HEK293 (cell line): ENCODE results near the gene PHF3.

Experiments used
- CTCF ChIA-PET: fragments of 350-600 bp; formaldehyde crosslinking; extraction: SDS; loops from one replicate; lab custom pipeline; 2021; ENCODE audit warnings: antibody characterized with exemption; lab: Yijun Ruan, JAX
- POLR2A ChIA-PET: fragments of 300-600 bp; formaldehyde crosslinking; extraction: SDS; loops from one replicate; lab custom pipeline; 2020; ENCODE audit warnings: antibody characterized with exemption, inconsistent platforms; lab: Yijun Ruan, JAX
- H3K27ac ChIP-seq: fragments of 200-500 bp; sonication (Bioruptor generic); 2 replicates; pipeline ENCODE4 v1.5.1; 2014; ENCODE audit warnings: low read depth, low read length, control low read depth, inconsistent platforms; ENCODE audit errors: extremely low read depth
- H3K36me3 ChIP-seq, 2 experiments: fragments of 200-500 bp in 1 of 2; sonication (Bioruptor generic) in 1 of 2; 1 replicate in 1 of 2; 2 replicates in 1 of 2; pipeline ENCODE4 v1.5.1; 2014 to 2017; ENCODE audit warnings: inconsistent platforms in 2 of 2, low read length in 2 of 2; ENCODE audit not compliant: control insufficient read depth in 2 of 2, insufficient read depth in 1 of 2
- H3K4me1 ChIP-seq: fragments of 200-500 bp; sonication (Bioruptor generic); 2 replicates; pipeline ENCODE4 v1.5.1; 2014; ENCODE audit warnings: mild to moderate bottlenecking, low read length, inconsistent platforms; ENCODE audit not compliant: control insufficient read depth, insufficient read depth
- H3K4me3 ChIP-seq: 2 replicates; pipeline ENCODE4 v1.5.1; 2011; ENCODE audit warnings: low read depth, mild to moderate bottlenecking, control low read depth, low read length, moderate library complexity
- H3K9me3 ChIP-seq: fragments of 200-500 bp; sonication (Bioruptor generic); 2 replicates; pipeline ENCODE4 v1.5.1; 2014; ENCODE audit warnings: low read depth, low read length, inconsistent platforms; ENCODE audit not compliant: control insufficient read depth, insufficient read depth
- BCL6B ChIP-seq: fragments of 450-650 bp; formaldehyde crosslinking; IDR thresholded peaks from 2 replicates; pipeline ENCODE4 v1.5.1; 2017; ENCODE audit warnings: missing biosample characterization, missing genetic modification characterization
- HOXD13 ChIP-seq: sonication (generic); formaldehyde crosslinking; IDR thresholded peaks from 2 replicates; pipeline ENCODE4 v1.8.0; 2022; ENCODE audit warnings: missing genetic modification reagents, borderline replicate concordance
- IKZF3 ChIP-seq: fragments of 450-650 bp; IDR thresholded peaks from 2 replicates; pipeline ENCODE4 v1.5.0; 2018; ENCODE audit warnings: missing biosample characterization, mild to moderate bottlenecking, missing genetic modification characterization, moderate library complexity
- KLF16 ChIP-seq: fragments of 450-650 bp; formaldehyde crosslinking; IDR thresholded peaks from 2 replicates; pipeline ENCODE4 v1.5.1; 2017; ENCODE audit warnings: missing biosample characterization, missing genetic modification characterization
- MEIS1 ChIP-seq: sonication (generic); formaldehyde crosslinking; IDR thresholded peaks from 2 replicates; pipeline ENCODE4 v1.8.1; 2022; ENCODE audit warnings: missing genetic modification reagents, mild to moderate bottlenecking, borderline replicate concordance
- MZF1 ChIP-seq: fragments of 450-650 bp; formaldehyde crosslinking; IDR thresholded peaks from 2 replicates; pipeline ENCODE4 v1.5.1; 2017; ENCODE audit warnings: missing biosample characterization, missing genetic modification characterization, borderline replicate concordance
- PRDM1 ChIP-seq: fragments of 450-650 bp; formaldehyde crosslinking; IDR thresholded peaks from 2 replicates; pipeline ENCODE4; 2016; ENCODE audit warnings: missing biosample characterization, missing genetic modification characterization
- PRDM10 ChIP-seq: fragments of 450-650 bp; formaldehyde crosslinking; IDR thresholded peaks from 2 replicates; pipeline ENCODE4 v1.5.1; 2016; ENCODE audit warnings: missing biosample characterization, missing genetic modification characterization
- REPIN1 ChIP-seq: fragments of 450-650 bp; formaldehyde crosslinking; IDR thresholded peaks from 2 replicates; pipeline ENCODE4 v1.5.1; 2017; ENCODE audit warnings: missing biosample characterization, missing genetic modification characterization, low read depth
- WT1 ChIP-seq: fragments of 450-650 bp; formaldehyde crosslinking; IDR thresholded peaks from 2 replicates; pipeline ENCODE4 v1.5.1; 2016; ENCODE audit warnings: missing biosample characterization, missing genetic modification characterization
- ZBTB17 ChIP-seq: fragments of 450-650 bp; formaldehyde crosslinking; IDR thresholded peaks from 2 replicates; pipeline ENCODE4 v1.5.1; 2016; ENCODE audit warnings: missing biosample characterization, missing genetic modification characterization
- ZNF10 ChIP-seq: fragments of 450-650 bp; formaldehyde crosslinking; IDR thresholded peaks from 2 replicates; pipeline ENCODE4 v1.5.1; 2017; ENCODE audit warnings: missing biosample characterization, missing genetic modification characterization
- ZNF114 ChIP-seq: fragments of 450-650 bp; formaldehyde crosslinking; IDR thresholded peaks from 2 replicates; pipeline ENCODE4 v1.5.0; 2017; ENCODE audit warnings: missing biosample characterization, missing genetic modification characterization
- ZNF148 ChIP-seq: fragments of 450-650 bp; formaldehyde crosslinking; IDR thresholded peaks from 2 replicates; pipeline ENCODE4 v1.5.0; 2017; ENCODE audit warnings: missing biosample characterization, missing genetic modification characterization, borderline replicate concordance
- ZNF175 ChIP-seq: fragments of 450-650 bp; formaldehyde crosslinking; IDR thresholded peaks from 2 replicates; pipeline ENCODE4 v1.5.1; 2016; ENCODE audit warnings: missing biosample characterization, missing genetic modification characterization
- ZNF239 ChIP-seq: fragments of 450-650 bp; formaldehyde crosslinking; IDR thresholded peaks from 2 replicates; pipeline ENCODE4 v1.5.1; 2016; ENCODE audit warnings: missing biosample characterization, missing genetic modification characterization
- ZNF292 ChIP-seq: fragments of 450-650 bp; formaldehyde crosslinking; IDR thresholded peaks from 2 replicates; pipeline ENCODE4 v1.5.1; 2016; ENCODE audit warnings: low read depth, missing biosample characterization, missing genetic modification characterization, borderline replicate concordance
- ZNF350 ChIP-seq: fragments of 450-650 bp; formaldehyde crosslinking; IDR thresholded peaks from 2 replicates; pipeline ENCODE4 v1.5.0; 2017; ENCODE audit warnings: missing biosample characterization, mild to moderate bottlenecking, missing genetic modification characterization
- ZNF394 ChIP-seq: fragments of 450-650 bp; formaldehyde crosslinking; IDR thresholded peaks from 2 replicates; pipeline ENCODE4 v1.5.1; 2016; ENCODE audit warnings: missing biosample characterization, missing genetic modification characterization, mild to moderate bottlenecking, moderate library complexity, borderline replicate concordance
- ZNF416 ChIP-seq: fragments of 450-650 bp; formaldehyde crosslinking; IDR thresholded peaks from 2 replicates; pipeline ENCODE4 v1.5.1; 2016; ENCODE audit warnings: missing biosample characterization, missing genetic modification characterization
- ZNF423 ChIP-seq: fragments of 450-650 bp; formaldehyde crosslinking; IDR thresholded peaks from 2 replicates; pipeline ENCODE4 v1.5.1; 2016; ENCODE audit warnings: missing biosample characterization, missing genetic modification characterization
- ZNF48 ChIP-seq: fragments of 450-650 bp; formaldehyde crosslinking; IDR thresholded peaks from 2 replicates; pipeline ENCODE4 v1.5.1; 2016; ENCODE audit warnings: missing biosample characterization, missing genetic modification characterization
- ZNF571 ChIP-seq: fragments of 450-650 bp; formaldehyde crosslinking; IDR thresholded peaks from 2 replicates; pipeline ENCODE4 v1.5.0; 2017; ENCODE audit warnings: missing biosample characterization, missing genetic modification characterization
- ZNF596 ChIP-seq: fragments of 450-650 bp; IDR thresholded peaks from 2 replicates; pipeline ENCODE4 v1.5.0; 2018; ENCODE audit warnings: missing biosample characterization, mild to moderate bottlenecking, missing genetic modification characterization, moderate library complexity
- ZNF621 ChIP-seq: fragments of 450-650 bp; formaldehyde crosslinking; IDR thresholded peaks from 2 replicates; pipeline ENCODE4 v1.5.1; 2017; ENCODE audit warnings: missing biosample characterization, missing genetic modification characterization
- ZNF623 ChIP-seq: fragments of 450-650 bp; formaldehyde crosslinking; IDR thresholded peaks from 2 replicates; pipeline ENCODE4 v1.5.1; 2016; ENCODE audit warnings: missing biosample characterization, missing genetic modification characterization
- ZNF664 ChIP-seq: fragments of 450-650 bp; formaldehyde crosslinking; IDR thresholded peaks from 2 replicates; pipeline ENCODE4 v1.5.1; 2016; ENCODE audit warnings: missing biosample characterization, missing genetic modification characterization
- ZNF701 ChIP-seq: fragments of 450-650 bp; formaldehyde crosslinking; IDR thresholded peaks from 2 replicates; pipeline ENCODE4 v1.5.1; 2016; ENCODE audit warnings: missing biosample characterization, missing genetic modification characterization
- ZNF704 ChIP-seq: fragments of 450-650 bp; formaldehyde crosslinking; IDR thresholded peaks from 2 replicates; pipeline ENCODE4 v1.5.1; 2016; ENCODE audit warnings: missing biosample characterization, missing genetic modification characterization
- ZNF785 ChIP-seq: fragments of 450-650 bp; formaldehyde crosslinking; IDR thresholded peaks from 2 replicates; pipeline ENCODE4 v1.5.1; 2016; ENCODE audit warnings: missing biosample characterization, missing genetic modification characterization
- ZNF837 ChIP-seq: fragments of 450-650 bp; formaldehyde crosslinking; IDR thresholded peaks from 2 replicates; pipeline ENCODE4 v1.5.1; 2016; ENCODE audit warnings: missing biosample characterization, missing genetic modification characterization

PHF3 gene

GRCh38 chr6:63745784-63746183 is 110.2 kb downstream of the PHF3 start:
- Histone ChIP-seq H3K4me1 (no peaks in the 10 kb centered on the region), H3K4me3 (no peak overlapping the region), H3K36me3 (no peaks in the 10 kb centered on the region), H3K9me3 (no peaks in the 10 kb centered on the region), H3K27ac (no peak overlapping the region)
- POLR2A ChIA-PET: no interaction called here
- CTCF ChIA-PET: no interaction called here
- no peak for TF ChIP-seq MEIS1 (CRISPR knock-in tag)
- TF ChIP-seq ZNF148 (tag by site-specific recombination): no peak
- TF ChIP-seq ZNF596: no peak
- TF ChIP-seq ZBTB17 (tag by site-specific recombination): no peak
- no peak for TF ChIP-seq ZNF664 (tag by site-specific recombination)
- TF ChIP-seq PRDM1 (tag by site-specific recombination): no peak
- no peak for TF ChIP-seq ZNF114
- TF ChIP-seq ZNF701 (tag by site-specific recombination): no peak
- TF ChIP-seq MZF1: no peak
- no peak for TF ChIP-seq ZNF416 (tag by site-specific recombination)
- TF ChIP-seq ZNF175 (tag by site-specific recombination): no peak
- TF ChIP-seq ZNF394 (tag by site-specific recombination): no peak
- TF ChIP-seq ZNF239 (tag by site-specific recombination): no peak
- TF ChIP-seq PRDM10 (tag by site-specific recombination): no peak
- no peak for TF ChIP-seq ZNF48 (tag by site-specific recombination)
- no peak for TF ChIP-seq ZNF623 (tag by site-specific recombination)
- no peak for TF ChIP-seq WT1
- TF ChIP-seq BCL6B (tag by site-specific recombination): no peak

- ChIA-PET POLR2A (no interaction called here), CTCF (interaction anchor here (1.0 kb wide), 1 partner anchor 397 kb away, joined by 4 read pairs; no protein-coding TSS in a partner anchor)
- no peak overlapping the region for H3K4me3 ChIP-seq
- TF ChIP-seq ZNF394 (tag by site-specific recombination): no peak
- TF ChIP-seq ZNF837 (tag by site-specific recombination): no peak
- TF ChIP-seq ZNF350 (tag by site-specific recombination): no peak
- no peak for TF ChIP-seq ZNF571 (tag by site-specific recombination)
- TF ChIP-seq ZNF292 (tag by site-specific recombination): no peak
- TF ChIP-seq ZNF621: no peak
- no peak for TF ChIP-seq ZNF704 (tag by site-specific recombination)
- TF ChIP-seq ZNF785 (tag by site-specific recombination): no peak
- TF ChIP-seq ZNF10: no peak
- TF ChIP-seq KLF16 (tag by site-specific recombination): no peak
- TF ChIP-seq REPIN1 (tag by site-specific recombination): no peak
- no peak for TF ChIP-seq ZNF423 (tag by site-specific recombination)
- no peak for TF ChIP-seq IKZF3 (tag by site-specific recombination)
- no peak for TF ChIP-seq HOXD13 (CRISPR knock-in tag)
- H3K9me3 ChIP-seq: no peaks in the 10 kb centered on the region
- H3K36me3 ChIP-seq: no peaks in the 10 kb centered on the region
- no peak overlapping the region for H3K27ac ChIP-seq
- no peaks in the 10 kb centered on the region for H3K4me1 ChIP-seq
Measured at GRCh38 chr6:63750400-63750799, 114.8 kb downstream of the PHF3 start.
